SK-N-SH (cell line): ENCODE data around the gene CD244. TPM values are rescaled to one million over a fixed set of nuclear protein-coding genes. Genes with fewer than 3 reads are reported as not detected.

Experiments used
- CTCF ChIA-PET: fragments of 300-600, 350-600 bp; formaldehyde crosslinking; extraction: SDS; loops from one replicate; lab custom pipeline; 2021; lab: Yijun Ruan, JAX
- POLR2A ChIA-PET: fragments of 350-600 bp; sonication (Branson Sonifier 250); formaldehyde crosslinking; extraction: SDS; loops from one replicate; lab custom pipeline; 2020; ENCODE audit warnings: antibody characterized with exemption, inconsistent platforms; lab: Yijun Ruan, JAX
- DNase-seq: peaks from one replicate; pipeline ENCODE4 v3.0.0; 2012
- H2AFZ ChIP-seq: fragments of 200-600 bp; sonication (generic); 2 replicates; pipeline ENCODE4 v1.8.1; 2016; ENCODE audit warnings: antibody characterized with exemption, mild to moderate bottlenecking, low read depth
- H3F3A ChIP-seq: fragments of 200-600 bp; sonication (generic); replicated peaks from 2 replicates; pipeline ENCODE3; 2016; ENCODE audit warnings: antibody characterized with exemption, mild to moderate bottlenecking; ENCODE audit not compliant: insufficient read depth
- H3K27ac ChIP-seq, 2 experiments: fragments of 200-500 bp in 1 of 2; fragments of 200-600 bp in 1 of 2; sonication (Bioruptor generic) in 1 of 2; sonication (generic), shearing (Covaris generic) in 1 of 2; 2 replicates each; pipeline versions ENCODE4 v1.5.1 to v1.6.1; 2014 to 2016; ENCODE audit warnings: low read depth in 2 of 2, inconsistent platforms in 1 of 2, low read length in 1 of 2, mild to moderate bottlenecking in 1 of 2, mixed read lengths in 1 of 2
- H3K27me3 ChIP-seq: fragments of 200-600 bp; sonication (generic), shearing (Covaris generic); 2 replicates; pipeline ENCODE4 v1.6.1; 2016; ENCODE audit warnings: mixed run types; ENCODE audit not compliant: insufficient read depth
- H3K36me3 ChIP-seq, 2 experiments: fragments of 200-500 bp in 1 of 2; fragments of 200-600 bp in 1 of 2; sonication (Bioruptor generic) in 1 of 2; sonication (generic) in 1 of 2; replicated peaks in 1 of 2; 2 replicates each; pipeline versions ENCODE3 to v1.5.1; 2014 to 2016; ENCODE audit warnings: low read length in 1 of 2, mild to moderate bottlenecking in 1 of 2; ENCODE audit not compliant: insufficient read depth in 2 of 2, control insufficient read depth in 1 of 2
- H3K4me1 ChIP-seq, 2 experiments: fragments of 200-500 bp in 1 of 2; fragments of 200-600 bp in 1 of 2; sonication (Bioruptor generic) in 1 of 2; sonication (generic), shearing (Covaris generic) in 1 of 2; 2 replicates each; pipeline versions ENCODE4 v1.5.1 to v1.6.1; 2014 to 2016; ENCODE audit warnings: low read depth in 1 of 2, low read length in 1 of 2, mixed run types in 1 of 2; ENCODE audit not compliant: insufficient read depth in 2 of 2, control insufficient read depth in 1 of 2
- H3K4me2 ChIP-seq: fragments of 200-600 bp; sonication (generic), shearing (Covaris generic); 2 replicates; pipeline ENCODE4 v1.6.1; 2017; ENCODE audit warnings: mixed run types
- H3K4me3 ChIP-seq, 2 experiments: fragments of 200-500 bp in 1 of 2; fragments of 200-600 bp in 1 of 2; sonication (Bioruptor generic) in 1 of 2; sonication (generic), shearing (Covaris generic) in 1 of 2; 2 replicates each; pipeline versions ENCODE4 v1.5.1 to v1.8.1; 2014 to 2016; ENCODE audit warnings: low read depth in 2 of 2, inconsistent platforms in 1 of 2, low read length in 1 of 2, mild to moderate bottlenecking in 1 of 2, mixed read lengths in 1 of 2, moderate library complexity in 1 of 2
- H3K79me2 ChIP-seq: fragments of 200-600 bp; sonication (generic); 2 replicates; pipeline ENCODE4 v1.8.1; 2017; ENCODE audit warnings: mild to moderate bottlenecking; ENCODE audit not compliant: insufficient read depth
- H3K9ac ChIP-seq: fragments of 200-600 bp; sonication (generic); 2 replicates; pipeline ENCODE4 v1.6.1; 2017; ENCODE audit warnings: mixed run types
- H3K9me2 ChIP-seq: fragments of 200-600 bp; sonication (generic); 2 replicates; pipeline ENCODE4 v1.6.1; 2017; ENCODE audit warnings: mixed run types
- H3K9me3 ChIP-seq: fragments of 200-600 bp; sonication (generic); 2 replicates; pipeline ENCODE4 v1.6.1; 2017; ENCODE audit warnings: mixed run types, mild to moderate bottlenecking, moderate library complexity
- H4K20me1 ChIP-seq: fragments of 200-600 bp; sonication (generic); 2 replicates; pipeline ENCODE4 v1.6.1; 2017; ENCODE audit warnings: mild to moderate bottlenecking, mixed run types; ENCODE audit not compliant: insufficient read depth
- ELF1 ChIP-seq: IDR thresholded peaks from 2 replicates; pipeline ENCODE4 v1.4.0; 2012
- EZH2phosphoT487 ChIP-seq: fragments of 200-600 bp; sonication (generic); IDR thresholded peaks from 2 replicates; pipeline ENCODE4 v1.6.1; 2017; ENCODE audit warnings: low read depth, mixed run types, mild to moderate bottlenecking, antibody characterized with exemption, moderate library complexity, borderline replicate concordance
- FOSL2 ChIP-seq: IDR thresholded peaks from 2 replicates; pipeline ENCODE4 v1.4.0; 2012; ENCODE audit warnings: low read depth, mild to moderate bottlenecking, moderate library complexity, borderline replicate concordance
- FOXJ3 ChIP-seq: sonication (generic); formaldehyde crosslinking; IDR thresholded peaks from 2 replicates; pipeline ENCODE4 v1.5.1; 2020; ENCODE audit warnings: mild to moderate bottlenecking, missing genetic modification reagents
- FOXM1 ChIP-seq: IDR thresholded peaks from 2 replicates; pipeline ENCODE4 v1.4.0; 2012; ENCODE audit warnings: low read depth, mild to moderate bottlenecking
- GABPA ChIP-seq: IDR thresholded peaks from 2 replicates; pipeline ENCODE4 v1.4.0; 2012; ENCODE audit warnings: low read depth, mild to moderate bottlenecking
- JUND ChIP-seq: IDR thresholded peaks from 2 replicates; pipeline ENCODE4 v1.4.0; 2012
- NFIC ChIP-seq: IDR thresholded peaks from 2 replicates; pipeline ENCODE4 v1.4.0; 2012; ENCODE audit warnings: borderline replicate concordance
- RCOR1 ChIP-seq: fragments of 150-350 bp; IDR thresholded peaks from 2 replicates; pipeline ENCODE4 v1.6.1; 2017; ENCODE audit warnings: antibody characterized with exemption, low read length
- RFX5 ChIP-seq: IDR thresholded peaks from 2 replicates; pipeline ENCODE4 v1.6.1; 2012; ENCODE audit warnings: mild to moderate bottlenecking, improper control_type of control experiment, low read length
- RXRA ChIP-seq: IDR thresholded peaks from 2 replicates; pipeline ENCODE4 v1.4.0; 2012; ENCODE audit warnings: low read depth, mild to moderate bottlenecking, borderline replicate concordance
- SIN3A ChIP-seq: IDR thresholded peaks from 2 replicates; pipeline ENCODE4 v1.6.1; 2012; ENCODE audit warnings: low read depth, mild to moderate bottlenecking, low read length, moderate library complexity, borderline replicate concordance
- SMC3 ChIP-seq: IDR thresholded peaks from 2 replicates; pipeline ENCODE4 v1.6.1; 2012; ENCODE audit warnings: low read depth, low read length, improper control_type of control experiment
- TAF1 ChIP-seq: IDR thresholded peaks from 2 replicates; pipeline ENCODE4 v1.6.1; 2012; ENCODE audit warnings: low read depth, mild to moderate bottlenecking, low read length, moderate library complexity, borderline replicate concordance
- TCF12 ChIP-seq: IDR thresholded peaks from 2 replicates; pipeline ENCODE4 v1.4.0; 2012
- TEAD4 ChIP-seq: IDR thresholded peaks from 2 replicates; pipeline ENCODE4 v1.4.0; 2012; ENCODE audit warnings: mild to moderate bottlenecking, borderline replicate concordance; ENCODE audit not compliant: insufficient read depth
- WGBS: methylation state at CpG from one replicate; pipeline ENCODE4 v1.1.6; 2017; ENCODE audit warnings: low lambda C conversion rate; 5-methylcytosine and 5-hydroxymethylcytosine counted together
- polyA plus RNA-seq, 3 experiments: library from polyadenylated mRNA; depleted of rRNA; stranded (reverse); fragments of >200 nt; gene quantifications; 2 replicates each; pipeline ENCODE4 v1.2.3, GENCODE V29; 2012
- TF ChIP-seq, protein P1 (sequence below): fragments of 200-600 bp; sonication (generic); IDR thresholded peaks from 2 replicates; pipeline ENCODE4 v1.6.1; 2017; ENCODE audit warnings: antibody characterized with exemption, mild to moderate bottlenecking, moderate library complexity
- TF ChIP-seq, protein P2 (sequence below): fragments of 150-350 bp; IDR thresholded peaks from 2 replicates; pipeline ENCODE4 v1.6.1; 2017; ENCODE audit warnings: antibody characterized with exemption, low read length, low read depth, borderline replicate concordance

The CD244 gene
- polyA plus RNA-seq, 1 of the 3 experiments (the other 2 are of a cell fraction): not detected

DNA sequence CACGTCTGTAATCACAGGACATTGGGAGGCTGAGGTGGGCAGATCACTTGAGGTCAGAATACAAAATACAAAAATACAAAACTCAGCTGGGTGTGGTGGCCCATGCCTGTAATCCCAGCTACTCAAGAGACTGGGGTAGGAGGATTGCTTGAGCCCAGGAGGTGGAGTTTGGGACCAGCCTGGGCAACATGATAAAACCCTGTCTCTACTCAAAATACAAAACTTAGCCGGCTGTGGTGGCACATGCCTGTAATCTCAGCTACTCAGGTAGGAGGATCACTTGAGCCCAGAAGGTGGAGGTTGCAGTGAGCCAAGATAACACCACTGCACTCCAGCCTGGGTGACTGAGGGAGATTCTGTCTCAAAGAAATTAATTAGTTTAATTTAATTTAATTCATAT lies 28.8 kb upstream of the CD244 start:
- no peak overlapping the region for H2AFZ ChIP-seq
- CTCF ChIA-PET: no interaction called here

DNA sequence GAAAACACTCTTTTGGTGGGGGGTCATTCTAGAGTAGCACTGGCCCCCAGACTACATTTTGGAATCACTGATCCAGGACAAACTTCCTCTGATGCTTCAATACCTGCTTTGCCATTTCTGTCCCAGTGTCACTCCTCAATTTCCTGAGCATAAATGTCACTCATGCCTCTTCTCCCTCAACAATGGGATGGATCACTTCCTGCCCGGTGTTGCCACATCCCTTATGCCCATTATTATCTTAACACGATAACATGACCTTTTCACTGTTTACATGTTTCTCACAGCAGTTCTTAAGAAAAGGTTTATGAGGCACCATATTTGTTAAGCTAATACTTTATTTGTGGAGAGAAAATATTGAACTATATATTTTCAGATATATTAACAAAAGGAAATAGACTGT lies 26.2 kb upstream of the CD244 start:
- WGBS: 6% methylated on average over 2 of the region's 2 CpGs
- CTCF ChIA-PET: no interaction called here

More for the DNA sequence above, 28.8 kb upstream of the CD244 start:
- no peak overlapping the region for H3K4me3 ChIP-seq
- no peaks in the 10 kb centered on the region for H3K27me3 ChIP-seq
- H3K9ac ChIP-seq: no peak overlapping the region
- no peaks in the 10 kb centered on the region for H3K9me3 ChIP-seq
- H4K20me1 ChIP-seq: no peaks in the 10 kb centered on the region
- no peaks in the 10 kb centered on the region for H3F3A ChIP-seq
- POLR2A ChIA-PET: no interaction called here
- H3K9me2 ChIP-seq: no peaks in the 10 kb centered on the region
- H3K79me2 ChIP-seq: no peaks in the 10 kb centered on the region
- 3% methylated on average over 2 of the region's 2 CpGs for WGBS
- no peaks in the 10 kb centered on the region for H3K4me1 ChIP-seq
- TF ChIP-seq EZH2phosphoT487: no peak
- TF ChIP-seq FOSL2: no peak
- no peak overlapping the region for H3K4me2 ChIP-seq
- no peaks in the 10 kb centered on the region for H3K36me3 ChIP-seq
- H3K27ac ChIP-seq: no peak overlapping the region
- DNase-seq: no peak

DNA sequence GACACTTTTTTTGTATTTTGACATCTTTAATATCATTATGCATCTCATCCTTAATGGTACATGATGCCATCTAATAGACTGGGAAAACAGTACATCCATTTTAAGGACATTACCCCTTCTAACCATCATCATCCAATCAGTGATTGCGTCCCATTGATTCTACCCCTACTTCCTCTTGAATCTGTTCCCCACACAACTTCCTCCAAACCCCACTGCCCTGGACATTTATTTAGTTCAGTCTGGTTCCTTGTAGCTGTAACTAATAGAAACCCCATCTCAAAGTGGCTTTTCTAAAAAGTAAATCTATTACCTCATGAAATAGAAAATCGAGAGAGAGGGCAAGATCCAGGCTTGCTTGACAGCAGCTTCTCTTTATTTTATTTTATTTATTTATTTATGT lies 24.4 kb upstream of the CD244 start:
- H3K27me3 ChIP-seq: no peaks in the 10 kb centered on the region
- H3K9me3 ChIP-seq: no peaks in the 10 kb centered on the region
- H2AFZ ChIP-seq: no peak overlapping the region
- no peaks in the 10 kb centered on the region for H4K20me1 ChIP-seq
- WGBS: 9% methylated on average over 2 of the region's 2 CpGs
- no peaks in the 10 kb centered on the region for H3K4me1 ChIP-seq
- H3K36me3 ChIP-seq: no peaks in the 10 kb centered on the region
- H3K79me2 ChIP-seq: no peaks in the 10 kb centered on the region
- no peaks in the 10 kb centered on the region for H3K9me2 ChIP-seq
- no peak overlapping the region for H3K4me3 ChIP-seq
- TF ChIP-seq TEAD4 (no peak), EZH2phosphoT487 (no peak), TAF1 (no peak), ELF1 (no peak), RFX5 (no peak), SMC3 (no peak), NFIC (no peak), RXRA (no peak), GABPA (no peak), TCF12 (no peak), FOXJ3 (no peak)
- TF ChIP-seq, protein P1, sequence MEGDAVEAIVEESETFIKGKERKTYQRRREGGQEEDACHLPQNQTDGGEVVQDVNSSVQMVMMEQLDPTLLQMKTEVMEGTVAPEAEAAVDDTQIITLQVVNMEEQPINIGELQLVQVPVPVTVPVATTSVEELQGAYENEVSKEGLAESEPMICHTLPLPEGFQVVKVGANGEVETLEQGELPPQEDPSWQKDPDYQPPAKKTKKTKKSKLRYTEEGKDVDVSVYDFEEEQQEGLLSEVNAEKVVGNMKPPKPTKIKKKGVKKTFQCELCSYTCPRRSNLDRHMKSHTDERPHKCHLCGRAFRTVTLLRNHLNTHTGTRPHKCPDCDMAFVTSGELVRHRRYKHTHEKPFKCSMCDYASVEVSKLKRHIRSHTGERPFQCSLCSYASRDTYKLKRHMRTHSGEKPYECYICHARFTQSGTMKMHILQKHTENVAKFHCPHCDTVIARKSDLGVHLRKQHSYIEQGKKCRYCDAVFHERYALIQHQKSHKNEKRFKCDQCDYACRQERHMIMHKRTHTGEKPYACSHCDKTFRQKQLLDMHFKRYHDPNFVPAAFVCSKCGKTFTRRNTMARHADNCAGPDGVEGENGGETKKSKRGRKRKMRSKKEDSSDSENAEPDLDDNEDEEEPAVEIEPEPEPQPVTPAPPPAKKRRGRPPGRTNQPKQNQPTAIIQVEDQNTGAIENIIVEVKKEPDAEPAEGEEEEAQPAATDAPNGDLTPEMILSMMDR: no peak
- no peak for DNase-seq
- no peak overlapping the region for H3K9ac ChIP-seq
- CTCF ChIA-PET: no interaction called here
- no peak overlapping the region for H3K27ac ChIP-seq
- H3K4me2 ChIP-seq: no peak overlapping the region
- POLR2A ChIA-PET: no interaction called here
- no peaks in the 10 kb centered on the region for H3F3A ChIP-seq

More for the DNA sequence above, 26.2 kb upstream of the CD244 start:
- no peaks in the 10 kb centered on the region for H3K9me2 ChIP-seq
- no peak overlapping the region for H3K4me2 ChIP-seq
- DNase-seq: no peak
- H3K27ac ChIP-seq: no peak overlapping the region
- H3K9ac ChIP-seq: no peak overlapping the region
- H3K4me1 ChIP-seq: no peaks in the 10 kb centered on the region
- H3K9me3 ChIP-seq: no peaks in the 10 kb centered on the region
- TF ChIP-seq RCOR1 (no peak), TAF1 (no peak), JUND (no peak), FOSL2 (no peak), FOXM1 (no peak), SIN3A (no peak)
- TF ChIP-seq, protein P2, sequence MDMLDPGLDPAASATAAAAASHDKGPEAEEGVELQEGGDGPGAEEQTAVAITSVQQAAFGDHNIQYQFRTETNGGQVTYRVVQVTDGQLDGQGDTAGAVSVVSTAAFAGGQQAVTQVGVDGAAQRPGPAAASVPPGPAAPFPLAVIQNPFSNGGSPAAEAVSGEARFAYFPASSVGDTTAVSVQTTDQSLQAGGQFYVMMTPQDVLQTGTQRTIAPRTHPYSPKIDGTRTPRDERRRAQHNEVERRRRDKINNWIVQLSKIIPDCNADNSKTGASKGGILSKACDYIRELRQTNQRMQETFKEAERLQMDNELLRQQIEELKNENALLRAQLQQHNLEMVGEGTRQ: no peak
- no peaks in the 10 kb centered on the region for H3K36me3 ChIP-seq
- no peak overlapping the region for H3K4me3 ChIP-seq
- no peaks in the 10 kb centered on the region for H3F3A ChIP-seq
- H4K20me1 ChIP-seq: no peaks in the 10 kb centered on the region
- H2AFZ ChIP-seq: no peak overlapping the region
- POLR2A ChIA-PET: no interaction called here
- no peaks in the 10 kb centered on the region for H3K27me3 ChIP-seq
- no peaks in the 10 kb centered on the region for H3K79me2 ChIP-seq
